Measurements from ENCODE around the gene LRMDA. TPM values are rescaled to one million over a fixed set of nuclear protein-coding genes. Genes with fewer than 3 reads are reported as not detected.

The LRMDA gene
- total and polyA plus RNA-seq, 2 of the 13 experiments (the other 11 are each of a cell fraction or from before 2014, with no cell fraction given): 13.4 to 22.0 TPM

- in situ Hi-C loops (cut with HindIII; ENCODE audit: extremely low pct_ligation_motif_present, low pct_unique_long_range_greater_than_20kb): no loop called here
- no peaks in the 10 kb centered on the region for H3K9me3 ChIP-seq (ENCODE audit: low read length)
- H2AFZ ChIP-seq (ENCODE audit: low read length): no peak overlapping the region
- H3K79me2 ChIP-seq (ENCODE audit: insufficient read depth, low read length): no peaks in the 10 kb centered on the region
- H4K20me1 ChIP-seq (ENCODE audit: insufficient read depth, low read length): no peaks in the 10 kb centered on the region
- H3K27me3 ChIP-seq (ENCODE audit: control insufficient read depth in 1 of 2, insufficient read depth in 2 of 2, low read length in 2 of 2): no peaks in the 10 kb centered on the region
- no TSS peak for BruUV-seq (replicated peaks)
- no peak overlapping the region for H3K4me3 ChIP-seq (replicated peaks in 1 of 3; ENCODE audit: insufficient read depth in 1 of 3, low read depth in 2 of 3, low read length in 3 of 3)
- 97% methylated on average over 3 of the region's 3 CpGs for WGBS (ENCODE audit: low lambda C conversion rate)
- no peak overlapping the region for H3K4me2 ChIP-seq (ENCODE audit: low read depth, low read length)
- CTCF ChIA-PET (ENCODE audit: low intra/inter-chr PET ratio, low total read pairs): no interaction called here
- ATAC-seq (no peak), FAIRE-seq (no peak), DNase-seq (ENCODE audit: low spot score) (no peak)
- H3K9ac ChIP-seq (ENCODE audit: insufficient read depth, low read depth, low read length): no peak overlapping the region
- intact Hi-C loops (cut with micrococcal nuclease; ENCODE audit: unreplicated experiment): no loop called here
- H3K27ac ChIP-seq (ENCODE audit: extremely low read length, insufficient read depth, low read length): no peak overlapping the region
- H3K36me3 ChIP-seq (replicated peaks in 1 of 2; ENCODE audit: control insufficient read depth in 1 of 2, insufficient read depth in 2 of 2, low read length in 2 of 2): no peaks in the 10 kb centered on the region
- TF ChIP-seq HNF1A (IDR thresholded peaks at IDR 0.05; ENCODE audit: low read depth): no peak
- no peak for TF ChIP-seq HNF1A (CRISPR knock-in tag; IDR thresholded peaks at IDR 0.05; ENCODE audit: borderline replicate concordance)
- TF ChIP-seq CHD2 (IDR thresholded peaks at IDR 0.05; ENCODE audit: low read depth, low read length): no peak
- no peak for TF ChIP-seq ZNF430 (CRISPR knock-in tag; IDR thresholded peaks at IDR 0.05)
- no peak for TF ChIP-seq NCOA1 (CRISPR knock-in tag; IDR thresholded peaks at IDR 0.05)
- no peak for TF ChIP-seq ZSCAN25 (CRISPR knock-in tag; IDR thresholded peaks at IDR 0.05)
- no peak for TF ChIP-seq ZNF749 (CRISPR knock-in tag; IDR thresholded peaks at IDR 0.05; ENCODE audit: borderline replicate concordance)
- peaks cover 13% of the 10 kb centered on the region for H3K4me1 ChIP-seq (ENCODE audit: insufficient read depth, low read length)
- POLR2A ChIA-PET: no interaction called here
These were observed 545.3 kb downstream of the LRMDA start for GRCh38 chr10:75976681-75977080.

Measured in HepG2 (cell line).